Erythroblast (primary cell): ENCODE data around the gene SATL1.

ENCODE experiments used
- GATA1 ChIP-seq: IDR thresholded peaks from 2 replicates; pipeline ENCODE4 v1.6.1; 2011; ENCODE audit warnings: low read depth, mild to moderate bottlenecking, control low read depth, low read length, moderate library complexity
- POLR2A ChIP-seq: IDR thresholded peaks from 2 replicates; pipeline ENCODE4 v1.6.1; 2011; ENCODE audit warnings: mild to moderate bottlenecking, low read length

- TF ChIP-seq POLR2A = no peak
- TF ChIP-seq GATA1 = no peak
Measured at GRCh38 chrX:85213792-85214530, 29.6 kb downstream of the SATL1 start.
